Ascending aorta (tissue), 2 donors: ENCODE data around the gene CCDC106. TPM values are rescaled to one million over a fixed set of nuclear protein-coding genes. Genes with fewer than 3 reads are reported as not detected.

Experiments
- DNase-seq, 2 donors: peaks; one replicate each; pipeline ENCODE4 v3.0.0-alpha.2; 2019; ENCODE audit warnings: low spot score in 2 of 2
- H3K27ac ChIP-seq, 2 donors: fragments of 200-600 bp; sonication (generic); one replicate each; pipeline ENCODE4 v1.5.1; 2016 to 2017; ENCODE audit warnings: mild to moderate bottlenecking in 1 of 2
- H3K27me3 ChIP-seq: fragments of 200-600 bp; sonication (generic); one replicate; pipeline ENCODE4 v1.5.1; 2017
- H3K36me3 ChIP-seq, 2 donors: fragments of 200-600 bp; sonication (generic); one replicate each; pipeline ENCODE4 v1.5.1; 2016
- H3K4me1 ChIP-seq, 2 donors: fragments of 200-600 bp; sonication (generic); one replicate each; pipeline ENCODE4 v1.5.1; 2016 to 2017; ENCODE audit warnings: mild to moderate bottlenecking in 1 of 2
- H3K4me3 ChIP-seq, 2 donors: fragments of 200-600 bp; sonication (generic); one replicate each; pipeline ENCODE4 v1.5.1; 2016 to 2017; ENCODE audit warnings: mild to moderate bottlenecking in 1 of 2
- H3K9me3 ChIP-seq, 2 donors: fragments of 200-600 bp; sonication (generic); one replicate each; pipeline ENCODE4 v1.5.1; 2016
- CTCF ChIP-seq, 3 experiments: fragments of 200-600 bp in 2 of 3; fragments of 450-650 bp in 1 of 3; sonication (generic) in 2 of 3; IDR thresholded peaks; one replicate each; pipeline ENCODE4 v1.5.1; 2016 to 2019; ENCODE audit warnings: antibody characterized with exemption in 3 of 3, mild to moderate bottlenecking in 1 of 3, moderate library complexity in 1 of 3
- intact Hi-C: fragments of 100-400 bp; cut with DNase I; formaldehyde crosslinking; loops from one replicate; pipeline ENCODE4 v1.15.1; 2023
- total RNA-seq: library from RNA; depleted of rRNA; stranded (reverse); fragments of >200 nt; gene quantifications from one replicate; pipeline ENCODE4 v1.1.0, GENCODE V29; 2016

Gene CCDC106
- total RNA-seq, 1 donor from 2014 or later, result 27.6 TPM

GRCh38 chr19:55659822-55660221 lies 11.8 kb downstream of the CCDC106 start:
- DNase-seq, result no peak
- Histone ChIP-seq H3K36me3 (peaks cover 57% of the 10 kb centered on the region in 2 donors), H3K27ac (no peak overlapping the region), H3K4me1 (peaks cover 21 to 41% of the 10 kb centered on the region in 2 donors), H3K9me3 (no peaks in the 10 kb centered on the region), H3K4me3 (no peak overlapping the region), H3K27me3 (no peaks in the 10 kb centered on the region)
- intact Hi-C loops, result loop anchor here (10.0 kb wide), 2 partner anchors 545 to 1465 kb away; partner anchors contain the start of genes PPP1R12C and TSEN34
- TF ChIP-seq CTCF (IDR thresholded peaks at IDR 0.05), result no peak

- H3K4me3 ChIP-seq, result no peak overlapping the region
- no peak for TF ChIP-seq CTCF (IDR thresholded peaks at IDR 0.05)
- peaks cover 60 to 61% of the 10 kb centered on the region in 2 donors for H3K36me3 ChIP-seq
- intact Hi-C loops, result no loop called here
- H3K27me3 ChIP-seq, result no peaks in the 10 kb centered on the region
- H3K4me1 ChIP-seq, result peaks cover 21 to 41% of the 10 kb centered on the region in 2 donors
- no peak overlapping the region for H3K27ac ChIP-seq
- no peak for DNase-seq
- H3K9me3 ChIP-seq, result no peaks in the 10 kb centered on the region
Observed at GRCh38 chr19:55660404-55660803, 12.4 kb downstream of the CCDC106 start.

GRCh38 chr19:55660991-55661390 lies 13.0 kb downstream of the CCDC106 start:
- Histone ChIP-seq H3K27ac (no peak overlapping the region), H3K36me3 (peaks cover 65 to 67% of the 10 kb centered on the region in 2 donors), H3K4me1 (peaks cover 21 to 38% of the 10 kb centered on the region in 2 donors), H3K4me3 (no peak overlapping the region), H3K9me3 (no peaks in the 10 kb centered on the region), H3K27me3 (no peaks in the 10 kb centered on the region)
- no peak for TF ChIP-seq CTCF (IDR thresholded peaks at IDR 0.05)
- DNase-seq, result no peak
- intact Hi-C loops, result no loop called here

- no peaks in the 10 kb centered on the region for H3K27me3 ChIP-seq
- no peak overlapping the region for H3K4me3 ChIP-seq
- no peak for TF ChIP-seq CTCF (IDR thresholded peaks at IDR 0.05)
- H3K4me1 ChIP-seq, result peaks cover 13 to 29% of the 10 kb centered on the region in 2 donors
- intact Hi-C loops, result no loop called here
- peaks cover 73 to 76% of the 10 kb centered on the region in 2 donors for H3K36me3 ChIP-seq
- no peak overlapping the region for H3K27ac ChIP-seq
- no peak for DNase-seq
- H3K9me3 ChIP-seq, result no peaks in the 10 kb centered on the region
Observed at GRCh38 chr19:55661826-55662225, 13.8 kb downstream of the CCDC106 start.

- H3K4me1 ChIP-seq, result peaks cover 1 to 8% of the 10 kb centered on the region in 2 donors
- H3K4me3 ChIP-seq, result no peak overlapping the region
- no peak overlapping the region for H3K27ac ChIP-seq
- intact Hi-C loops, result no loop called here
- H3K36me3 ChIP-seq, result peaks cover 95 to 97% of the 10 kb centered on the region in 2 donors
- H3K9me3 ChIP-seq, result no peaks in the 10 kb centered on the region
- TF ChIP-seq CTCF (IDR thresholded peaks at IDR 0.05), result no peak
- DNase-seq, result no peak
- no peaks in the 10 kb centered on the region for H3K27me3 ChIP-seq
Observed at GRCh38 chr19:55663846-55664536, 16.0 kb downstream of the CCDC106 start.
